ENCODE results near the gene TPBGL. TPM values are rescaled to one million over a fixed set of nuclear protein-coding genes. Genes with fewer than 3 reads are reported as not detected.

The TPBGL gene
- total RNA-seq, 1 experiment from 2014 or later, result not detected

DNA sequence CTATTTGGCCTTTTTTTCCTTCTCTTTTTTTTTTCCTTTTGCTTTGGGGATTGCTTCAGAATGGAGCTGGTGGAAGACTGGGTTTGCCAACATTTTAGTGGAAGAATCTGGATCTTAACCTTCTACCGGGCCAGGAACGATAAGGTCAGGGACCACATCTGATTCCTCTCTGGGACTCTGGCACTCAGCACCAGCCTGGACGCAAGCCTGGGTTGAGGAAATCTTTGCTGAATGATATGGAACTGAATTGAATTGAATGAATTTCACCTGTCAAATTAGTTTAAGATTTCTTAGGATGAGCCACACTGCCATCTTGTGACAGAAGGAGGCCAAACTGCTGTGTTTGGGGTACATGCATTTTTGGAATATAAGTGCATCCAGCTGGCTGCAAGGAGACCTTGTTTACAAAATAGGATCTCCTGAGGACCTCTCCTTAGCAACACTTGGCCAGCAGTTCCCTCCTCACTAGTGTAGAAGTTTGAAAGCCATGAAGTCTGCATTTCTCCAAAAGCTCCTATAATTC is 30.4 kb downstream of the TPBGL start:
- Histone ChIP-seq H2AFZ (ENCODE audit: low read length) (no peak overlapping the region), H3K36me3 (ENCODE audit: low read depth, low read length) (no peaks in the 10 kb centered on the region), H3F3A (ENCODE audit: low read length, unreplicated experiment) (no peaks in the 10 kb centered on the region), H3K9me3 (ENCODE audit: low read length) (no peaks in the 10 kb centered on the region), H3K4me1 (ENCODE audit: insufficient read depth, low read length) (no peaks in the 10 kb centered on the region), H3K4me3 (ENCODE audit: low read length) (no peak overlapping the region), H3K4me2 (ENCODE audit: low read length) (no peak overlapping the region), H3K9me2 (replicated peaks; ENCODE audit: low read length) (no peaks in the 10 kb centered on the region), H4K20me1 (ENCODE audit: low read length) (no peaks in the 10 kb centered on the region), H3K79me2 (ENCODE audit: low read length) (no peaks in the 10 kb centered on the region), H3K27ac (ENCODE audit: low read length) (no peak overlapping the region), H3K27me3 (ENCODE audit: low read length) (no peaks in the 10 kb centered on the region), H3K9ac (ENCODE audit: low read length) (no peak overlapping the region)
- ChIA-PET CTCF (interaction anchor here (0.6 to 0.8 kb wide), 3 partner anchors 23 to 407 kb away, joined by 3 to 8 read pairs (median 6); no protein-coding TSS in a partner anchor), POLR2A (ENCODE audit: unreplicated experiment) (no interaction called here)
- no TSS peak for BruUV-seq (replicated peaks)
- TF ChIP-seq EZH2phosphoT487 (IDR thresholded peaks at IDR 0.05; ENCODE audit: borderline replicate concordance, low read length) (no peak), EZH2 (IDR thresholded peaks at IDR 0.05; ENCODE audit: low read length, unreplicated experiment) (no peak)
- TF ChIP-seq, protein P1, sequence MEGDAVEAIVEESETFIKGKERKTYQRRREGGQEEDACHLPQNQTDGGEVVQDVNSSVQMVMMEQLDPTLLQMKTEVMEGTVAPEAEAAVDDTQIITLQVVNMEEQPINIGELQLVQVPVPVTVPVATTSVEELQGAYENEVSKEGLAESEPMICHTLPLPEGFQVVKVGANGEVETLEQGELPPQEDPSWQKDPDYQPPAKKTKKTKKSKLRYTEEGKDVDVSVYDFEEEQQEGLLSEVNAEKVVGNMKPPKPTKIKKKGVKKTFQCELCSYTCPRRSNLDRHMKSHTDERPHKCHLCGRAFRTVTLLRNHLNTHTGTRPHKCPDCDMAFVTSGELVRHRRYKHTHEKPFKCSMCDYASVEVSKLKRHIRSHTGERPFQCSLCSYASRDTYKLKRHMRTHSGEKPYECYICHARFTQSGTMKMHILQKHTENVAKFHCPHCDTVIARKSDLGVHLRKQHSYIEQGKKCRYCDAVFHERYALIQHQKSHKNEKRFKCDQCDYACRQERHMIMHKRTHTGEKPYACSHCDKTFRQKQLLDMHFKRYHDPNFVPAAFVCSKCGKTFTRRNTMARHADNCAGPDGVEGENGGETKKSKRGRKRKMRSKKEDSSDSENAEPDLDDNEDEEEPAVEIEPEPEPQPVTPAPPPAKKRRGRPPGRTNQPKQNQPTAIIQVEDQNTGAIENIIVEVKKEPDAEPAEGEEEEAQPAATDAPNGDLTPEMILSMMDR (conservative IDR thresholded peaks at IDR 0.05; ENCODE audit: low read depth, low read length), result peak; percentile 88
- ATAC-seq (peak; percentile 40; the same call in 1 of the 2 replicates), DNase-seq (peak; percentile 63)
- intact Hi-C loops (cut with micrococcal nuclease), result no loop called here

DNA sequence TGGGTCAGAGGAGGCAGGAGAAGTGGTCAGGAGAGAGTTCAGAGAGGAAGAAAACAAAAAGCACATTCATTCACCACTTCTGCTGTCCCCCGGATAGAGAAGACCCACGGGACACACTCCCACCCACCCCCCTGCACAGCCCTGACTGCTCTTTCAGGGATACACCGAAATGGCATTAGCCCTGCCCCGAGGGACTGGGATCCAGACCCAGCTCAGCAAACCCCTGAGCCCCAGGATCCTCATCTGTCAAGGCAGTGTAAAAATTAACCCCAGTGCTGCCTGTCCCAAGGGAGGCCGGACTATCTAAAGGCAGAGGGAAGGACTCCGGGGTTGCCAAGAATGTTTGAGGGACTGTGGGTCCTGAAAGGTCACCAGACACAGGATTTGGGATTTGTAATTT is 31.2 kb downstream of the TPBGL start:
- Histone ChIP-seq H3F3A (ENCODE audit: low read length, unreplicated experiment) (no peaks in the 10 kb centered on the region), H3K4me3 (ENCODE audit: low read length) (no peak overlapping the region), H3K4me1 (ENCODE audit: insufficient read depth, low read length) (no peaks in the 10 kb centered on the region), H3K4me2 (ENCODE audit: low read length) (no peak overlapping the region), H3K9ac (ENCODE audit: low read length) (no peak overlapping the region), H3K27me3 (ENCODE audit: low read length) (no peaks in the 10 kb centered on the region), H3K27ac (ENCODE audit: low read length) (no peak overlapping the region), H3K9me3 (ENCODE audit: low read length) (no peaks in the 10 kb centered on the region), H3K9me2 (replicated peaks; ENCODE audit: low read length) (no peaks in the 10 kb centered on the region), H4K20me1 (ENCODE audit: low read length) (no peaks in the 10 kb centered on the region), H3K36me3 (ENCODE audit: low read depth, low read length) (no peaks in the 10 kb centered on the region), H3K79me2 (ENCODE audit: low read length) (no peaks in the 10 kb centered on the region), H2AFZ (ENCODE audit: low read length) (no peak overlapping the region)
- TF ChIP-seq, protein P1 (conservative IDR thresholded peaks at IDR 0.05; ENCODE audit: low read depth, low read length), result no peak
- TF ChIP-seq EZH2 (IDR thresholded peaks at IDR 0.05; ENCODE audit: low read length, unreplicated experiment), result no peak
- intact Hi-C loops (cut with micrococcal nuclease), result no loop called here
- BruUV-seq (replicated peaks), result no TSS peak
- POLR2A ChIA-PET (ENCODE audit: unreplicated experiment), result no interaction called here
- DNase-seq, result no peak
- no peak for ATAC-seq
- CTCF ChIA-PET, result interaction anchor here (0.6 to 0.7 kb wide), 2 partner anchors 342 to 406 kb away, joined by 6 to 8 read pairs; no protein-coding TSS in a partner anchor

DNA sequence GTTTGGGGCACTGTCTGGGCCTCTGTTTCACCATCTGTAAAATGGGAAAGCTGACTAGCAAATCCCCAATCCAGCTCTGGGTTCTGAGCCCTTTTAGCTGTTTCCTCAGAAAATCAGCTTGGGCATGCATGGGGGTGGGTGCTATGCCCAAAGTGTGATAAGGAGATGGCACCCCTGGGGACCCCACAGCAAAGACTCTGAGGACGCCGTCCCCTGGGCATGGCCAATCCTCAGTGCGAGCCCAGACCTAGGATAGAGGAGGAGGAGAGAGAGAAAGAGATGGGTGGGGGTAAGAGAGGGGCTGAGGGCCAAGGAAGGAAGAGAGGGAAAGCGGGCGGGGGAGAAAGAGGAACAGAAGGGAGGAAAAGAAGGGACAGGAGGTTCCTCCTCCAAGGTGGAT is 31.8 kb downstream of the TPBGL start:
- intact Hi-C loops (cut with micrococcal nuclease), result no loop called here
- ATAC-seq (no peak), DNase-seq (no peak)
- ChIA-PET POLR2A (ENCODE audit: unreplicated experiment) (no interaction called here), CTCF (interaction anchor here (0.6 kb wide), 1 partner anchor 17 kb away, joined by 3 read pairs; no protein-coding TSS in a partner anchor)
- no peak for TF ChIP-seq EZH2phosphoT487 (IDR thresholded peaks at IDR 0.05; ENCODE audit: borderline replicate concordance, low read length)
- TF ChIP-seq, protein P1 (conservative IDR thresholded peaks at IDR 0.05; ENCODE audit: low read depth, low read length), result no peak
- TF ChIP-seq EZH2 (IDR thresholded peaks at IDR 0.05; ENCODE audit: low read length, unreplicated experiment), result no peak
- Histone ChIP-seq H3F3A (ENCODE audit: low read length, unreplicated experiment) (no peaks in the 10 kb centered on the region), H3K27me3 (ENCODE audit: low read length) (no peaks in the 10 kb centered on the region), H3K4me1 (ENCODE audit: insufficient read depth, low read length) (no peaks in the 10 kb centered on the region), H4K20me1 (ENCODE audit: low read length) (no peaks in the 10 kb centered on the region), H3K79me2 (ENCODE audit: low read length) (no peaks in the 10 kb centered on the region), H3K9me2 (replicated peaks; ENCODE audit: low read length) (no peaks in the 10 kb centered on the region), H3K9me3 (ENCODE audit: low read length) (no peaks in the 10 kb centered on the region), H3K9ac (ENCODE audit: low read length) (no peak overlapping the region), H2AFZ (ENCODE audit: low read length) (no peak overlapping the region), H3K4me2 (ENCODE audit: low read length) (no peak overlapping the region), H3K36me3 (ENCODE audit: low read depth, low read length) (no peaks in the 10 kb centered on the region), H3K27ac (ENCODE audit: low read length) (no peak overlapping the region), H3K4me3 (ENCODE audit: low read length) (no peak overlapping the region)
- no TSS peak for BruUV-seq (replicated peaks)

Measured in PC-3 (cell line).